Osteoblast (primary cell): ENCODE results near the gene ANKRD44. TPM values are rescaled to one million over a fixed set of nuclear protein-coding genes. Genes with fewer than 3 reads are reported as not detected.

Experiments
- DNase-seq: peaks from one replicate; pipeline ENCODE4 v3.0.0; 2011; ENCODE audit warnings: low spot score, mixed read lengths; ENCODE audit not compliant: insufficient read length; ENCODE audit errors: missing footprints
- H2AFZ ChIP-seq: 2 replicates; pipeline ENCODE4 v1.6.0; 2011; ENCODE audit warnings: mild to moderate bottlenecking, low read length
- H3K27ac ChIP-seq: 2 replicates; pipeline ENCODE4 v1.5.1; 2011; ENCODE audit warnings: mild to moderate bottlenecking, low read depth, low read length, moderate library complexity
- H3K27me3 ChIP-seq: 2 replicates; pipeline ENCODE4 v1.6.0; 2012; ENCODE audit warnings: mild to moderate bottlenecking, control low read depth, inconsistent platforms, low read length, moderate library complexity; ENCODE audit not compliant: insufficient read depth
- H3K36me3 ChIP-seq: 2 replicates; pipeline ENCODE4 v1.5.1; 2011; ENCODE audit warnings: mild to moderate bottlenecking, low read length, control low read depth, moderate library complexity; ENCODE audit not compliant: insufficient read depth
- H3K4me1 ChIP-seq: 2 replicates; pipeline ENCODE4 v1.5.1; 2011; ENCODE audit warnings: mild to moderate bottlenecking, low read length, control low read depth, moderate library complexity; ENCODE audit not compliant: insufficient read depth
- H3K4me2 ChIP-seq: 2 replicates; pipeline ENCODE4 v1.6.0; 2011; ENCODE audit warnings: mild to moderate bottlenecking, low read length; ENCODE audit not compliant: insufficient read depth
- H3K4me3 ChIP-seq: fragments of 200-600 bp; sonication (generic); 3 replicates; pipeline ENCODE4 v1.5.1; 2012; ENCODE audit warnings: mild to moderate bottlenecking, low read length, inconsistent platforms; ENCODE audit not compliant: insufficient read depth
- H3K79me2 ChIP-seq: 2 replicates; pipeline ENCODE4 v1.6.0; 2012; ENCODE audit warnings: mild to moderate bottlenecking, low read length, control low read depth, inconsistent platforms; ENCODE audit not compliant: insufficient read depth
- H3K9me3 ChIP-seq: 2 replicates; pipeline ENCODE4 v1.5.1; 2011; ENCODE audit warnings: low read depth, low read length, control low read depth
- H4K20me1 ChIP-seq: 2 replicates; pipeline ENCODE4 v1.6.0; 2012; ENCODE audit warnings: mild to moderate bottlenecking, low read length, control low read depth; ENCODE audit not compliant: insufficient read depth
- total RNA-seq: library from RNA; depleted of rRNA; stranded (reverse); fragments of >200 nt; gene quantifications from 2 replicates; pipeline ENCODE4 v1.2.3, GENCODE V29; 2012
- TF ChIP-seq, protein P1 (sequence below): IDR thresholded peaks from 2 replicates; pipeline ENCODE4 v1.5.1; 2011; ENCODE audit warnings: mild to moderate bottlenecking, low read depth, low read length, moderate library complexity; ENCODE audit errors: extremely low read depth

ANKRD44 gene
- total RNA-seq, 1 donor: 44.5 TPM

DNA sequence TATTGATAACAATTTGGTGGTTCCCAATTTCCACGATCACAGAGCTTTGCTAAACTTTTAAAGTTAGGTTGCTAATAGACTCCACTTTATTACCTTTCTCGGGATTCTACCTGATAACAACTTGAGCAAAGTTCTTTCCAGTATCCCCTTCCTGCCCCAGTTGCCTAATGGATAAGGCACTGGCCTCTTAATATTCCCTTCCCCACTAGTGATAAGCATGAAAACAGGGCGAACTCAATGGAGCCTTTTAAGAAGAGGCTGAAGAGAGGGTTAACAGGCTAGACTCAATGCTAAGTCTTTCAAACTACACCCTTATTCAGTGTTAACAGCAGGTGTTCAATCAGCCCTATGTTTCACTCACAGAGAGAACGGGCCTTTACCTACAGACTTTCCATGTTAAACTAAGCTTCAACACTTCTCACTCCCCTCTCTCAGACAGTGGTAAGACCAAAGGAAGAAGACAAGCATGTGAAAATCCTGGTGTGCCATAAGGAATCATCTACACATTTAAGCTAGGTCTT lies 75.8 kb downstream of the ANKRD44 start:
- TF ChIP-seq, protein P1, sequence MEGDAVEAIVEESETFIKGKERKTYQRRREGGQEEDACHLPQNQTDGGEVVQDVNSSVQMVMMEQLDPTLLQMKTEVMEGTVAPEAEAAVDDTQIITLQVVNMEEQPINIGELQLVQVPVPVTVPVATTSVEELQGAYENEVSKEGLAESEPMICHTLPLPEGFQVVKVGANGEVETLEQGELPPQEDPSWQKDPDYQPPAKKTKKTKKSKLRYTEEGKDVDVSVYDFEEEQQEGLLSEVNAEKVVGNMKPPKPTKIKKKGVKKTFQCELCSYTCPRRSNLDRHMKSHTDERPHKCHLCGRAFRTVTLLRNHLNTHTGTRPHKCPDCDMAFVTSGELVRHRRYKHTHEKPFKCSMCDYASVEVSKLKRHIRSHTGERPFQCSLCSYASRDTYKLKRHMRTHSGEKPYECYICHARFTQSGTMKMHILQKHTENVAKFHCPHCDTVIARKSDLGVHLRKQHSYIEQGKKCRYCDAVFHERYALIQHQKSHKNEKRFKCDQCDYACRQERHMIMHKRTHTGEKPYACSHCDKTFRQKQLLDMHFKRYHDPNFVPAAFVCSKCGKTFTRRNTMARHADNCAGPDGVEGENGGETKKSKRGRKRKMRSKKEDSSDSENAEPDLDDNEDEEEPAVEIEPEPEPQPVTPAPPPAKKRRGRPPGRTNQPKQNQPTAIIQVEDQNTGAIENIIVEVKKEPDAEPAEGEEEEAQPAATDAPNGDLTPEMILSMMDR: no peak
- no peaks in the 10 kb centered on the region for H3K36me3 ChIP-seq
- H4K20me1 ChIP-seq: no peaks in the 10 kb centered on the region
- H3K27me3 ChIP-seq: no peaks in the 10 kb centered on the region
- no peaks in the 10 kb centered on the region for H3K9me3 ChIP-seq
- H3K4me1 ChIP-seq: peaks cover 11% of the 10 kb centered on the region
- DNase-seq: no peak
- H2AFZ ChIP-seq: no peak overlapping the region
- H3K27ac ChIP-seq: no peak overlapping the region
- H3K4me2 ChIP-seq: no peak overlapping the region
- H3K4me3 ChIP-seq: no peak overlapping the region
- H3K79me2 ChIP-seq: no peaks in the 10 kb centered on the region

DNA sequence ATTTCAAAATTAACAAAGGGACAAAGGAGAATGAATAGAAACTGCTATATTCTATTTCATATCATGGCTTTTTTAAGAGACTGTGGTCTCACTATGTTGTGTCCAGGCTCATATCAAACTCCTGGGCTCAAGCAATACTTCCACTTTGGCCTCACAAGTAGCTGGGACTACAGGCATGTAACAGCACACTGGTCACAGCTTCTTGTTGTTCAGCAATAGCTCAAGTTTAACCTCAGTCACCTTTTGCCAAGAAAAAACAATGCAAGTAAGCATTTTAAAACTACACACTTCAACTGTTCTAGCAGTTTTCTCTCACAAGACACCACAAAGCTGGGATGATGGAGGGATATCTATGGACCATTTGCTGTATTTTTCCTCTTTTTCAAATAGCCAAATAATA lies 77.1 kb downstream of the ANKRD44 start:
- H3K36me3 ChIP-seq: no peaks in the 10 kb centered on the region
- no peaks in the 10 kb centered on the region for H3K79me2 ChIP-seq
- no peak overlapping the region for H3K27ac ChIP-seq
- H3K27me3 ChIP-seq: no peaks in the 10 kb centered on the region
- no peak for DNase-seq
- no peak overlapping the region for H2AFZ ChIP-seq
- no peaks in the 10 kb centered on the region for H3K9me3 ChIP-seq
- peaks cover 16% of the 10 kb centered on the region for H3K4me1 ChIP-seq
- no peak overlapping the region for H3K4me2 ChIP-seq
- H3K4me3 ChIP-seq: no peak overlapping the region
- TF ChIP-seq, protein P1: no peak
- no peaks in the 10 kb centered on the region for H4K20me1 ChIP-seq

DNA sequence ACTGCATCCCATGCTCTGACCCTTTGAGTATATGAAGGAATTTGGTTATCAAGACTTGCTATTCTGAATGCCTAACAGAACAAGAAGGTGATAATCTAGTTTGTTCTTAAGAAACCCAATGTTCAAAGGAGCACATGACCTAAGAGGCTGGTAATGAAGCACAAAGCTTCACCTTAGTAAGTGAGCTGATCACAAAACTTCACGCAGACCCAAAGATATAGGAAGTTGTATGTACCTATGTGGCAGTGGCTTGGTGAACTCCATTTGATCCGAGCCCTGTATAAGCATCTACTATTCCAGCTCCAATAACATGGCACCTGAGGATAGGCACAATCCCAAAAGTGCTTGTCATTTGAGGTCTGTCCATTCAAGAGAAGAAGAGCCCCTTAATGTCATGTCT lies 78.6 kb downstream of the ANKRD44 start:
- Histone ChIP-seq H3K4me1 (peaks cover 16% of the 10 kb centered on the region), H3K4me3 (no peak overlapping the region), H3K27me3 (no peaks in the 10 kb centered on the region), H4K20me1 (no peaks in the 10 kb centered on the region), H3K4me2 (no peak overlapping the region), H3K27ac (no peak overlapping the region), H2AFZ (no peak overlapping the region), H3K79me2 (no peaks in the 10 kb centered on the region), H3K9me3 (no peaks in the 10 kb centered on the region), H3K36me3 (no peaks in the 10 kb centered on the region)
- TF ChIP-seq, protein P1: no peak
- no peak for DNase-seq

- no peaks in the 10 kb centered on the region for H3K36me3 ChIP-seq
- TF ChIP-seq, protein P1: no peak
- H2AFZ ChIP-seq: no peak overlapping the region
- no peak for DNase-seq
- H3K4me1 ChIP-seq: peaks cover 16% of the 10 kb centered on the region
- no peaks in the 10 kb centered on the region for H3K27me3 ChIP-seq
- no peak overlapping the region for H3K27ac ChIP-seq
- no peaks in the 10 kb centered on the region for H3K79me2 ChIP-seq
- no peaks in the 10 kb centered on the region for H4K20me1 ChIP-seq
- H3K9me3 ChIP-seq: no peaks in the 10 kb centered on the region
- peak overlapping the region; percentile 27 for H3K4me2 ChIP-seq
- no peak overlapping the region for H3K4me3 ChIP-seq
Measured at GRCh38 chr2:197229509-197230443, 80.8 kb downstream of the ANKRD44 start.
